NCI-H748 (cell line): ENCODE measurements around the gene FBXO22.

Experiments used
- DNase-seq: peaks from one replicate; lab custom pipeline; 2025; ENCODE audit not compliant: unreplicated experiment; lab: John Stamatoyannopoulos, UW

The FBXO22 gene

GRCh38 chr15:75918135-75918534 is 14.5 kb downstream of the FBXO22 start:
- no peak for DNase-seq

GRCh38 chr15:75920079-75920478 is 16.4 kb downstream of the FBXO22 start:
- DNase-seq, result no peak

- DNase-seq, result peak; percentile 6
These were observed 18.3 kb downstream of the FBXO22 start for GRCh38 chr15:75921732-75922703.

GRCh38 chr15:75923756-75924155 is 20.1 kb downstream of the FBXO22 start:
- no peak for DNase-seq

GRCh38 chr15:75924576-75924975 is 20.9 kb downstream of the FBXO22 start:
- DNase-seq, result no peak

- DNase-seq, result no peak
These were observed 21.8 kb downstream of the FBXO22 start for GRCh38 chr15:75925440-75925839.

- DNase-seq, result no peak
These were observed 23.3 kb downstream of the FBXO22 start for GRCh38 chr15:75926931-75927330.

- DNase-seq, result no peak
These were observed 23.9 kb downstream of the FBXO22 start for GRCh38 chr15:75927601-75928000.

- no peak for DNase-seq
These were observed 25.3 kb downstream of the FBXO22 start for GRCh38 chr15:75928680-75929608.

- no peak for DNase-seq
These were observed 26.3 kb downstream of the FBXO22 start for GRCh38 chr15:75929799-75930565.

GRCh38 chr15:75930866-75931265 is 27.2 kb downstream of the FBXO22 start:
- no peak for DNase-seq

GRCh38 chr15:75942464-75942863 is 38.8 kb downstream of the FBXO22 start:
- no peak for DNase-seq

- no peak for DNase-seq
These were observed 39.6 kb downstream of the FBXO22 start for GRCh38 chr15:75943246-75943645.

- no peak for DNase-seq
These were observed 40.1 kb downstream of the FBXO22 start for GRCh38 chr15:75943713-75944215.

- DNase-seq, result no peak
These were observed 42.3 kb downstream of the FBXO22 start for GRCh38 chr15:75945953-75946352.

GRCh38 chr15:75947092-75947491 is 43.4 kb downstream of the FBXO22 start:
- no peak for DNase-seq

- DNase-seq, result no peak
These were observed 45.2 kb downstream of the FBXO22 start for GRCh38 chr15:75948761-75949296.

- DNase-seq, result no peak
These were observed 48.8 kb downstream of the FBXO22 start for GRCh38 chr15:75952525-75952924.

- DNase-seq, result no peak
These were observed 52.0 kb downstream of the FBXO22 start for GRCh38 chr15:75955720-75956119.

- DNase-seq, result no peak
These were observed 57.7 kb downstream of the FBXO22 start for GRCh38 chr15:75961331-75961730.
